ENCODE data around the gene NCDN.

- no peak for TF ChIP-seq TAF1 (IDR thresholded peaks at IDR 0.05; ENCODE audit: borderline replicate concordance, insufficient read depth, low read length)
- TF ChIP-seq, protein P1, sequence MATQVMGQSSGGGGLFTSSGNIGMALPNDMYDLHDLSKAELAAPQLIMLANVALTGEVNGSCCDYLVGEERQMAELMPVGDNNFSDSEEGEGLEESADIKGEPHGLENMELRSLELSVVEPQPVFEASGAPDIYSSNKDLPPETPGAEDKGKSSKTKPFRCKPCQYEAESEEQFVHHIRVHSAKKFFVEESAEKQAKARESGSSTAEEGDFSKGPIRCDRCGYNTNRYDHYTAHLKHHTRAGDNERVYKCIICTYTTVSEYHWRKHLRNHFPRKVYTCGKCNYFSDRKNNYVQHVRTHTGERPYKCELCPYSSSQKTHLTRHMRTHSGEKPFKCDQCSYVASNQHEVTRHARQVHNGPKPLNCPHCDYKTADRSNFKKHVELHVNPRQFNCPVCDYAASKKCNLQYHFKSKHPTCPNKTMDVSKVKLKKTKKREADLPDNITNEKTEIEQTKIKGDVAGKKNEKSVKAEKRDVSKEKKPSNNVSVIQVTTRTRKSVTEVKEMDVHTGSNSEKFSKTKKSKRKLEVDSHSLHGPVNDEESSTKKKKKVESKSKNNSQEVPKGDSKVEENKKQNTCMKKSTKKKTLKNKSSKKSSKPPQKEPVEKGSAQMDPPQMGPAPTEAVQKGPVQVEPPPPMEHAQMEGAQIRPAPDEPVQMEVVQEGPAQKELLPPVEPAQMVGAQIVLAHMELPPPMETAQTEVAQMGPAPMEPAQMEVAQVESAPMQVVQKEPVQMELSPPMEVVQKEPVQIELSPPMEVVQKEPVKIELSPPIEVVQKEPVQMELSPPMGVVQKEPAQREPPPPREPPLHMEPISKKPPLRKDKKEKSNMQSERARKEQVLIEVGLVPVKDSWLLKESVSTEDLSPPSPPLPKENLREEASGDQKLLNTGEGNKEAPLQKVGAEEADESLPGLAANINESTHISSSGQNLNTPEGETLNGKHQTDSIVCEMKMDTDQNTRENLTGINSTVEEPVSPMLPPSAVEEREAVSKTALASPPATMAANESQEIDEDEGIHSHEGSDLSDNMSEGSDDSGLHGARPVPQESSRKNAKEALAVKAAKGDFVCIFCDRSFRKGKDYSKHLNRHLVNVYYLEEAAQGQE (IDR thresholded peaks at IDR 0.05; ENCODE audit: insufficient read depth in 1 of 2, low read depth in 2 of 2, low read length in 2 of 2), result no peak
Measured at GRCh38 chr1:35565742-35566133, 8.1 kb downstream of the NCDN start.
